IPS DF 6.9 (cell line): ENCODE results near the gene FZR1.
"Not testable (repeated sequence)": the region's sequence is repeated elsewhere in the genome, so short reads cannot be mapped to it uniquely, and the experiment has no call there.

ENCODE experiments used
- DNase-seq: peaks from one replicate; pipeline ENCODE4 v3.0.0-alpha.2; 2013; ENCODE audit warnings: low read depth, low spot score
- H3K27ac ChIP-seq: one replicate; pipeline ENCODE4 v1.5.1; 2013; ENCODE audit warnings: low read length, control low read depth
- H3K27me3 ChIP-seq: 2 replicates; pipeline ENCODE4 v1.6.1; 2013; ENCODE audit warnings: mild to moderate bottlenecking, low read length; ENCODE audit not compliant: control insufficient read depth, insufficient read depth
- H3K36me3 ChIP-seq: 2 replicates; pipeline ENCODE4 v1.6.1; 2013; ENCODE audit warnings: low read length; ENCODE audit not compliant: control insufficient read depth, insufficient read depth
- H3K4me1 ChIP-seq: 2 replicates; pipeline ENCODE4 v1.6.1; 2013; ENCODE audit warnings: low read length; ENCODE audit not compliant: control insufficient read depth, insufficient read depth
- H3K4me3 ChIP-seq: 2 replicates; pipeline ENCODE4 v1.5.1; 2013; ENCODE audit warnings: mild to moderate bottlenecking, low read length
- H3K9me3 ChIP-seq: 2 replicates; pipeline ENCODE4 v1.6.1; 2013; ENCODE audit warnings: low read length, inconsistent platforms; ENCODE audit not compliant: control insufficient read depth, insufficient read depth
- WGBS: extraction: QIAGEN DNeasy Blood & Tissue Kit; methylation state at CpG from one replicate; pipeline ENCODE4 v1.1.7; 2013; ENCODE audit warnings: mixed read lengths, missing lambda C conversion rate; ENCODE audit not compliant: insufficient read length, insufficient coverage; 5-methylcytosine and 5-hydroxymethylcytosine counted together

FZR1 gene

GRCh38 chr19:3573858-3574637 lies 67.9 kb downstream of the FZR1 start:
- DNase-seq = peak; percentile 94
- H3K9me3 ChIP-seq = no peaks in the 10 kb centered on the region
- no peaks in the 10 kb centered on the region for H3K36me3 ChIP-seq
- H3K4me1 ChIP-seq = peaks cover 8% of the 10 kb centered on the region
- H3K27ac ChIP-seq = no peak overlapping the region
- no peaks in the 10 kb centered on the region for H3K27me3 ChIP-seq
- WGBS = no CpG with 5 or more reads among the region's 55 CpGs
- peak overlapping the region; percentile 95; the same call in 1 of the 2 replicates for H3K4me3 ChIP-seq

- no peak for DNase-seq
- no peak overlapping the region for H3K27ac ChIP-seq
- WGBS = no CpG with 5 or more reads among the region's 19 CpGs
- H3K36me3 ChIP-seq = no peaks in the 10 kb centered on the region
- peaks cover 8% of the 10 kb centered on the region for H3K4me1 ChIP-seq
- no peaks in the 10 kb centered on the region for H3K9me3 ChIP-seq
- no peak overlapping the region for H3K4me3 ChIP-seq
- H3K27me3 ChIP-seq = no peaks in the 10 kb centered on the region
These were observed 69.2 kb downstream of the FZR1 start for GRCh38 chr19:3575260-3575741.

DNA sequence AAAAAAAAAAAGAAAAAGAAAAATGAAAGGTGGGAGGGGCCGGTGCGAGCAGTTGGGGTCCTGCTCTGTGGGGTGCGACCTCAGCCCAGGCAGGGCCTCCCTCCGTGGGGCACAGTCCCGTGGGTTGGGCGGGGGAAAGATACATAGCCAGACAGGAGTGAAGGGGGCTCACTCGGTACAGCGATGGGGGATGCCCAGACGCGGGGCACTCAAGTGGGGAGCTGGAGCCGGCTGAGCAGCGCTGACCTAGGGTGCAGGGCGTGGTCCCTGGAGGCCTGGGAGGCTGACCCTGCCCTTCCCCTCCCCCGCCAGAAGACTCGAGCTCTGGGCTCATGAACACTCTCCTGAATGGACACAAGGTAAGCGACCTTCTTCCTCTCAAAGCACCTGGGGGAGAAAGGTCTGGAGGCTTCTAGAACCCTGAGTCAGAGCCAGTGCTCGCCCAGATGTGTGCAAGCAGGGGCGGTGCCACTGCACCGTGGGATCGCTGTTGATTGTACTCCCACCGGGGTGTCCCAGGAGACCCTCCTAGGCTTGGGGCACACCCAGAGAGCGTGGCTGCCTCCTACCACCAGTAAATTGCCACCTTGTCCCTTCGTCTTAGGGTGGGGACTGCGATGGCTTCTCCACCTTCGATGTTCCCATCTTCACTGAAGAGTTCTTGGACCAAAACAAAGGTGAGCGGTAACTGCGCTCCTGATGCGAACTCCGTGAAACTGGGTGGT lies 70.0 kb downstream of the FZR1 start:
- H3K36me3 ChIP-seq = no peaks in the 10 kb centered on the region
- H3K9me3 ChIP-seq = no peaks in the 10 kb centered on the region
- no peak for DNase-seq
- no CpG with 5 or more reads among the region's 29 CpGs for WGBS
- no peak overlapping the region for H3K27ac ChIP-seq
- H3K4me1 ChIP-seq = peaks cover 8% of the 10 kb centered on the region
- H3K27me3 ChIP-seq = no peaks in the 10 kb centered on the region
- H3K4me3 ChIP-seq = peak overlapping the region; percentile 36; the same call in 1 of the 2 replicates

DNA sequence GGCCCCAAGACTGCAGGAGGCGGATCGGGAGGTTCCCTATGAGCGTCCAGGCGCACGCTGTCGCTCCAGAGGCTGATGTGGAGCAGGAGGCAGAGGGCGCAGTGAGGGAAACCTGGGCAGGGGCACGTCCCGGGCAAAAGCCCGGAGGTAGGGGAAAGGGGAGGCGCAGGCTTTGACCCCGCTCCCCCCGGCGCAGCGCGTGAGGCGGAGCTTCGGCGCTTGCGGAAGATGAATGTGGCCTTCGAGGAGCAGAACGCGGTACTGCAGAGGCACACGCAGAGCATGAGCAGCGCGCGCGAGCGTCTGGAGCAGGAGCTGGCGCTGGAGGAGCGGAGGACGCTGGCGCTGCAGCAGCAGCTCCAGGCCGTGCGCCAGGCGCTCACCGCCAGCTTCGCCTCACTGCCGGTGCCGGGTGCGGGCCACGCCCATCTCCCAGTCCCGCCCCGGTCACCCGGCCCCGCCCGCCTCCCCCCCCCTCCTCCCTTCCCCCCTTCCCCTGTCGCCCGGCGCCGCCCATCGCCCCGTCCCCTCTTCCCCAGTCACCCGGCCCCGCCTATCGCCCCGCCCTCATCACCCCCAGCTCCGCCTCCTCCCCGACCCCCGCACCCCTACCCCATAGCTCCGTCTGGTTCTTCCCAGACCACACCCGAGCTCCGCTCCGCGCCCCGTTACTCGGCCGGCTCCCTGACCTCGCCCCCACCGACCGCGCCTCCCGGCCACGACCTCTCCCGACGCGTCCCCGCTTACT lies 70.8 kb downstream of the FZR1 start:
- no CpG with 5 or more reads among the region's 78 CpGs for WGBS
- DNase-seq = no peak

GRCh38 chr19:3577723-3578344 lies 71.7 kb downstream of the FZR1 start:
- no peak for DNase-seq
- Histone ChIP-seq H3K27ac (no peak overlapping the region), H3K4me3 (peak overlapping the region; percentile 58; the same call in 1 of the 2 replicates), H3K27me3 (no peaks in the 10 kb centered on the region), H3K9me3 (no peaks in the 10 kb centered on the region), H3K36me3 (no peaks in the 10 kb centered on the region), H3K4me1 (peaks cover 6% of the 10 kb centered on the region)
- WGBS = no CpG with 5 or more reads among the region's 60 CpGs

More for the DNA sequence above, 70.8 kb downstream of the FZR1 start:
- Histone ChIP-seq H3K4me1 (peaks cover 8% of the 10 kb centered on the region), H3K36me3 (no peaks in the 10 kb centered on the region), H3K9me3 (no peaks in the 10 kb centered on the region), H3K27ac (no peak overlapping the region), H3K27me3 (no peaks in the 10 kb centered on the region), H3K4me3 (peak overlapping the region; percentile 58; the same call in 1 of the 2 replicates)

DNA sequence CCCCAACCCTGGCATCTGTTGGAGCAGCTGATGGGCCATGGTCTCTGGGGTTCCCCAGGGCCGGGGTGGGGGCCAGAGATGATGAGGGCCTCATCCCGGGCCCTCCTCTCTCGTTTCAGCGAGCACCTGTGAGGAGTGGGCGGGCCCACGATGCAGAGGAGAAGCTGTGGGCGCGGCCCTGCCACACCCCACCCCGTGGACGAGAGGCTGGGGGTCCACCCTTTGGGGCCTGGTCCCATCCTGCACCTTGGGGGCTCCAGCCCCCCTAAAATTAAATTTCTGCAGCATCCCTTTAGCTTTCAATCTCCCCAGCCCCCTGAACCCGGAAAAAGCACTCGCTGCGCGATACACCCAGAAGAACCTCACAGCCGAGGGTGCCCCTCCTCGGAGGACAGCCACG lies 72.3 kb downstream of the FZR1 start:
- Histone ChIP-seq H3K27ac (no peak overlapping the region), H3K9me3 (no peaks in the 10 kb centered on the region), H3K27me3 (no peaks in the 10 kb centered on the region), H3K4me1 (peaks cover 6% of the 10 kb centered on the region), H3K4me3 (peak overlapping the region; percentile 58; the same call in 1 of the 2 replicates), H3K36me3 (no peaks in the 10 kb centered on the region)
- no peak for DNase-seq
- WGBS = no CpG with 5 or more reads among the region's 17 CpGs

- Histone ChIP-seq H3K4me1 (peaks cover 4% of the 10 kb centered on the region; the same call in 1 of the 2 replicates), H3K27ac (no peak overlapping the region), H3K27me3 (no peaks in the 10 kb centered on the region), H3K9me3 (no peaks in the 10 kb centered on the region), H3K4me3 (no peak overlapping the region), H3K36me3 (no peaks in the 10 kb centered on the region)
- no peak for DNase-seq
- no CpG with 5 or more reads among the region's 11 CpGs for WGBS
These were observed 74.2 kb downstream of the FZR1 start for GRCh38 chr19:3580156-3580934.

- DNase-seq, H3K4me3 ChIP-seq, H3K36me3 ChIP-seq, H3K4me1 ChIP-seq, H3K27ac ChIP-seq, H3K9me3 ChIP-seq, H3K27me3 ChIP-seq: not testable (repeated sequence)
- WGBS = no CpG with 5 or more reads among the region's 4 CpGs
These were observed 75.7 kb downstream of the FZR1 start for GRCh38 chr19:3581792-3582191.

DNA sequence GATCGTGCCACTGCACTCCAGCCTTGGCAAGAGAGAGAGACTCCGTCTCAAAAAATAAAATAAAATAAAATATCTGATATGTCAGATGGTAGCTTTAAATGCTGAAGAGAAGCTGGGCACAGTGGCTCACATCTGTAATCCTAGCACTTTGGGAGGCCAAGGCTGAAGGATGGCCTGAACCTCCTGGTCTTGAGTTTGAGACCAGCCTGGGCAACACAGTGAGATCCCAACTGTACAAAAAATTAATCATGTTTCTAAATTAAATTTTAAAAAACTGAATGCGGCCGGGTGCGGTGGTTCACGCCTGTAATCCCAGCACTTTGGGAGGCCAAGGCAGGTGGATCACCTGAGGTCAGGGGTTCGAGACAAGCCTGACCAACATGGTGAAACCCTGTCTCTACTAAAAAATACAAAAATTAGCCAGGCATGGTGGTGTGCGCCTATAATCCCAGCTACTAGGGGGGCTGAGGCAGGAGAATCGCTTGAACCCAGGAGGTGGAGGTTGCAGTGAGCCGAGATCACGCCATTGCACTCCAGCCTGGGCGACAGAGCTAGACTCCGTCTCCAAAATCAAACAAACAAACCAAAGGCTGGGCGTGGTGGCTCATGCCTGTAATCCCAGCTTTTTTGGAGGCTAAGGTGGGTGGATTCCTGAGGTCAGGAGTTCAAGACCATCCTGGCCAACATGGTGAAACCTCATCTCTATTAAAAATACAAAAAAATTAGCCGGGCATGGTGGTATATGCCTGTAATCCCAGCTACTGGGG lies 78.1 kb downstream of the FZR1 start:
- WGBS = no CpG with 5 or more reads among the region's 15 CpGs
- not testable (repeated sequence) for H3K27ac ChIP-seq, H3K36me3 ChIP-seq, H3K4me3 ChIP-seq, H3K4me1 ChIP-seq, DNase-seq, H3K9me3 ChIP-seq, H3K27me3 ChIP-seq
